Esophagus squamous epithelium (tissue), 4 donors: ENCODE measurements around the gene PCDH9.

Source experiments
- POLR2A ChIP-seq, 4 donors: fragments of 450-650 bp; IDR thresholded peaks; one replicate each; pipeline ENCODE4 v1.6.1; 2017; ENCODE audit warnings: antibody characterized with exemption in 4 of 4, mild to moderate bottlenecking in 4 of 4, moderate library complexity in 3 of 4
- TF ChIP-seq, protein P1 (sequence below), 6 experiments: fragments of 450-650 bp in 4 of 6; fragments of 200-600 bp in 2 of 6; sonication (generic) in 2 of 6; IDR thresholded peaks; one replicate each; pipeline ENCODE4 v1.5.1; 2016 to 2019; ENCODE audit warnings: antibody characterized with exemption in 6 of 6, mild to moderate bottlenecking in 4 of 6, moderate library complexity in 4 of 6

DNA sequence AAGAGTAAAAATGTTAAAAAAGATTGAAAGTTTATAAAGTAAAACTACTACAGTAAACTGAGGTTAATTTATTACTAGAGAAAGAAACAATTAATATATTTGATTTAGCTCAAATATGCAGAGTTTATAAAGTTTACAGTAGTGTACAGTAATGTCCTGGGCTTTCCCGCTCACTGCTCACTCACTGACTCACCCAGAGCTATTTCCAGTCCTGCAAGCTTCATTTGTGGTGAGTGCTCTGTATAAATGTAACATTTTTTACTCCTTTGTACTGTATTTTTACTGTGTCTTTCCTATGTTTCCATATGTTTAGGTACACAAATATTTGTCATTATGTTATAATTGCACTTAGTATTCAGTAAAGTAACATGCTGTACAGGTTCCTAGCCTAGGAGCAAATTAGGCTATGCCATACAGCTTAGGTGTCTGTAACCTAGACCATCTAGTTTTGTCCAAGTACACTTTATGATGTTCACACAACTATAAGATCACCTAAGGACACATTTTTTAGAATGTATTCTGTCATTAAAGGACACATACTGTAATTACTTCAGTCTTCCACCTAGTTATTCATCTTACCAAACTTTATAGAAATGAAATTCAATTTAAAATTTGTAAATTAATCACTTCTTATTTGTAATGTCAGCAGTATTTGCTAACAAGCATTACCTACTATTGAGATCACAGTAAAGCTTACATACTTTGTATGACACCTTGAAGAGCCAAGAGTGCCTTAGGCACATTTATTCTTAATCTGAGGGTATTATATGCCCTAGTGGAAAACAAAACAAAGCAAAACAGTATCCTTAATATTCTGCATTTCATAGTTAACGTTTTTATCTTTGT, 683.4 kb downstream of the PCDH9 start:
- TF ChIP-seq, protein P1, sequence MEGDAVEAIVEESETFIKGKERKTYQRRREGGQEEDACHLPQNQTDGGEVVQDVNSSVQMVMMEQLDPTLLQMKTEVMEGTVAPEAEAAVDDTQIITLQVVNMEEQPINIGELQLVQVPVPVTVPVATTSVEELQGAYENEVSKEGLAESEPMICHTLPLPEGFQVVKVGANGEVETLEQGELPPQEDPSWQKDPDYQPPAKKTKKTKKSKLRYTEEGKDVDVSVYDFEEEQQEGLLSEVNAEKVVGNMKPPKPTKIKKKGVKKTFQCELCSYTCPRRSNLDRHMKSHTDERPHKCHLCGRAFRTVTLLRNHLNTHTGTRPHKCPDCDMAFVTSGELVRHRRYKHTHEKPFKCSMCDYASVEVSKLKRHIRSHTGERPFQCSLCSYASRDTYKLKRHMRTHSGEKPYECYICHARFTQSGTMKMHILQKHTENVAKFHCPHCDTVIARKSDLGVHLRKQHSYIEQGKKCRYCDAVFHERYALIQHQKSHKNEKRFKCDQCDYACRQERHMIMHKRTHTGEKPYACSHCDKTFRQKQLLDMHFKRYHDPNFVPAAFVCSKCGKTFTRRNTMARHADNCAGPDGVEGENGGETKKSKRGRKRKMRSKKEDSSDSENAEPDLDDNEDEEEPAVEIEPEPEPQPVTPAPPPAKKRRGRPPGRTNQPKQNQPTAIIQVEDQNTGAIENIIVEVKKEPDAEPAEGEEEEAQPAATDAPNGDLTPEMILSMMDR (IDR thresholded peaks at IDR 0.05): no peak
- no peak for TF ChIP-seq POLR2A (IDR thresholded peaks at IDR 0.05)
